GM19099 (cell line): ENCODE measurements around the gene PLEKHO1.
A peak's percentile ranks its signal among the peaks of the same experiment; 100 is the strongest.

Experiments
- POLR2A ChIP-seq: IDR thresholded peaks from 3 replicates; pipeline ENCODE4 v1.6.1; 2011; ENCODE audit warnings: low read depth; ENCODE audit not compliant: insufficient read length; ENCODE audit errors: extremely low read depth

PLEKHO1 gene

GRCh38 chr1:150149271-150150132 lies at the start of gene PLEKHO1:
Gene PLEKHO1, plus strand, starts transcription at chr1:150149916. Its CDS starts 342 bp downstream, at chr1:150150258.
- TF ChIP-seq POLR2A, result peak; percentile 78

- TF ChIP-seq POLR2A, result no peak
Observed at GRCh38 chr1:150102986-150103385, 46.7 kb upstream of the PLEKHO1 start.

- no peak for TF ChIP-seq POLR2A
Observed at GRCh38 chr1:150106341-150106740, 43.4 kb upstream of the PLEKHO1 start.

GRCh38 chr1:150109586-150109985 lies 40.1 kb upstream of the PLEKHO1 start:
- TF ChIP-seq POLR2A, result no peak

- no peak for TF ChIP-seq POLR2A
Observed at GRCh38 chr1:150110116-150110515, 39.6 kb upstream of the PLEKHO1 start.

- no peak for TF ChIP-seq POLR2A
Observed at GRCh38 chr1:150111670-150112069, 38.0 kb upstream of the PLEKHO1 start.

GRCh38 chr1:150115121-150115520 lies 34.6 kb upstream of the PLEKHO1 start:
- no peak for TF ChIP-seq POLR2A

- no peak for TF ChIP-seq POLR2A
Observed at GRCh38 chr1:150118716-150119115, 31.0 kb upstream of the PLEKHO1 start.

GRCh38 chr1:150121236-150121862 lies 28.4 kb upstream of the PLEKHO1 start:
- no peak for TF ChIP-seq POLR2A

- TF ChIP-seq POLR2A, result no peak
Observed at GRCh38 chr1:150126811-150127210, 22.9 kb upstream of the PLEKHO1 start.

- no peak for TF ChIP-seq POLR2A
Observed at GRCh38 chr1:150127464-150127863, 22.3 kb upstream of the PLEKHO1 start.

- TF ChIP-seq POLR2A, result no peak
Observed at GRCh38 chr1:150127868-150128267, 21.8 kb upstream of the PLEKHO1 start.

GRCh38 chr1:150132372-150132771 lies 17.3 kb upstream of the PLEKHO1 start:
- no peak for TF ChIP-seq POLR2A

GRCh38 chr1:150134537-150134936 lies 15.2 kb upstream of the PLEKHO1 start:
- TF ChIP-seq POLR2A, result no peak

- no peak for TF ChIP-seq POLR2A
Observed at GRCh38 chr1:150138044-150138443, 11.7 kb upstream of the PLEKHO1 start.

GRCh38 chr1:150141452-150141851 lies 8.3 kb upstream of the PLEKHO1 start:
- TF ChIP-seq POLR2A, result no peak

- TF ChIP-seq POLR2A, result no peak
Observed at GRCh38 chr1:150142083-150142482, 7.6 kb upstream of the PLEKHO1 start.

- TF ChIP-seq POLR2A, result no peak
Observed at GRCh38 chr1:150144606-150145005, 5.1 kb upstream of the PLEKHO1 start.
